CD4-positive, alpha-beta T cell treated with Interferon alpha-2 for 1 hour (primary cell): ENCODE data around the gene MEGF11.

Experiments
- DNase-seq, 2 donors: peaks; one replicate each; pipeline ENCODE4 v3.0.0-alpha.2; 2020 to 2022

Gene MEGF11

GRCh38 chr15:66078929-66079275 lies 174.6 kb downstream of the MEGF11 start:
- no peak for DNase-seq

- no peak for DNase-seq
Observed at GRCh38 chr15:66078196-66078928, 175.2 kb downstream of the MEGF11 start.

- no peak for DNase-seq
Observed at GRCh38 chr15:66077320-66077663, 176.3 kb downstream of the MEGF11 start.

- DNase-seq = no peak
Observed at GRCh38 chr15:66076591-66077319, 176.8 kb downstream of the MEGF11 start.

- no peak for DNase-seq
Observed at GRCh38 chr15:66075947-66076346, 177.6 kb downstream of the MEGF11 start.

- no peak for DNase-seq
Observed at GRCh38 chr15:66072616-66073361, 180.8 kb downstream of the MEGF11 start.

- no peak for DNase-seq
Observed at GRCh38 chr15:66071921-66072295, 181.6 kb downstream of the MEGF11 start.

GRCh38 chr15:66071160-66071920 lies 182.2 kb downstream of the MEGF11 start:
- no peak for DNase-seq

GRCh38 chr15:66070220-66070934 lies 183.2 kb downstream of the MEGF11 start:
- no peak for DNase-seq

- no peak for DNase-seq
Observed at GRCh38 chr15:66069751-66070150, 183.8 kb downstream of the MEGF11 start.

GRCh38 chr15:66068801-66069200 lies 184.7 kb downstream of the MEGF11 start:
- no peak for DNase-seq

GRCh38 chr15:66067687-66068086 lies 185.9 kb downstream of the MEGF11 start:
- no peak for DNase-seq

GRCh38 chr15:66066481-66066880 lies 187.1 kb downstream of the MEGF11 start:
- no peak for DNase-seq

GRCh38 chr15:66066005-66066404 lies 187.5 kb downstream of the MEGF11 start:
- no peak for DNase-seq

GRCh38 chr15:66065325-66065724 lies 188.2 kb downstream of the MEGF11 start:
- DNase-seq = no peak

GRCh38 chr15:66063147-66063546 lies 190.4 kb downstream of the MEGF11 start:
- no peak for DNase-seq

GRCh38 chr15:66057089-66057488 lies 196.5 kb downstream of the MEGF11 start:
- no peak for DNase-seq

GRCh38 chr15:66053991-66054390 lies 199.6 kb downstream of the MEGF11 start:
- DNase-seq = no peak

- DNase-seq = no peak
Observed at GRCh38 chr15:66051833-66052232, 201.7 kb downstream of the MEGF11 start.

GRCh38 chr15:66050264-66050663 lies 203.3 kb downstream of the MEGF11 start:
- no peak for DNase-seq

GRCh38 chr15:66049353-66049752 lies 204.2 kb downstream of the MEGF11 start:
- no peak for DNase-seq

- no peak for DNase-seq
Observed at GRCh38 chr15:66047321-66048024, 206.1 kb downstream of the MEGF11 start.
